GM23338 (cell line): ENCODE measurements around the gene CAV2. TPM values are rescaled to one million over a fixed set of nuclear protein-coding genes. Genes with fewer than 3 reads are reported as not detected.

ENCODE experiments used
- ATAC-seq: fragments of 200-7000 bp; cut with Tn5 transposase; 3 replicates; pipeline ENCODE4 v1.9.1; 2020
- DNase-seq: peaks from one replicate; pipeline ENCODE4 v3.0.0-alpha.2; 2015; ENCODE audit warnings: low spot score
- H2AFZ ChIP-seq: fragments of 200-600 bp; sonication (generic); 2 replicates; pipeline ENCODE4 v1.8.0; 2016; ENCODE audit warnings: antibody characterized with exemption, mild to moderate bottlenecking, moderate library complexity
- H3F3A ChIP-seq: fragments of 200-600 bp; sonication (generic); replicated peaks from 2 replicates; pipeline ENCODE4 v1.8.0; 2017; ENCODE audit warnings: antibody characterized with exemption, mixed run types, low read depth
- H3K27ac ChIP-seq: fragments of 200-600 bp; sonication (generic); 2 replicates; pipeline ENCODE4 v1.6.1; 2016; ENCODE audit warnings: low read depth
- H3K27me3 ChIP-seq: fragments of 200-600 bp; sonication (generic); 2 replicates; pipeline ENCODE4 v1.8.0; 2016; ENCODE audit warnings: mild to moderate bottlenecking, mixed run types, moderate library complexity; ENCODE audit not compliant: insufficient read depth
- H3K36me3 ChIP-seq: fragments of 200-600 bp; sonication (generic); 2 replicates; pipeline ENCODE4 v1.8.0; 2016; ENCODE audit warnings: mild to moderate bottlenecking; ENCODE audit not compliant: insufficient read depth
- H3K4me1 ChIP-seq: fragments of 200-600 bp; sonication (generic); 2 replicates; pipeline ENCODE4 v1.8.0; 2016; ENCODE audit warnings: mild to moderate bottlenecking, moderate library complexity; ENCODE audit not compliant: insufficient read depth
- H3K4me2 ChIP-seq: fragments of 200-600 bp; sonication (generic); 2 replicates; pipeline ENCODE4 v1.7.1; 2017; ENCODE audit warnings: mixed run types
- H3K4me3 ChIP-seq: fragments of 200-600 bp; sonication (generic); 2 replicates; pipeline ENCODE4 v1.6.1; 2016; ENCODE audit warnings: mixed run types
- H3K79me2 ChIP-seq: fragments of 200-600 bp; sonication (generic); replicated peaks from 2 replicates; pipeline ENCODE4 v1.8.0; 2017; ENCODE audit warnings: mild to moderate bottlenecking; ENCODE audit not compliant: insufficient read depth
- H3K9me2 ChIP-seq: fragments of 200-600 bp; sonication (generic); 2 replicates; pipeline ENCODE4 v1.8.0; 2017; ENCODE audit not compliant: insufficient read depth
- H4K20me1 ChIP-seq: fragments of 200-600 bp; sonication (generic); replicated peaks from 2 replicates; pipeline ENCODE4 v1.8.0; 2017; ENCODE audit warnings: mild to moderate bottlenecking; ENCODE audit not compliant: insufficient read depth
- H3K27ac Mint-ChIP-seq: 2 replicates; pipeline ENCODE4 v1.8.0; 2020; ENCODE audit warnings: inconsistent platforms, mild to moderate bottlenecking, moderate library complexity, mixed read lengths
- H3K27me3 Mint-ChIP-seq: 3 replicates; pipeline ENCODE4 v1.8.0; 2022; ENCODE audit warnings: low read depth, mild to moderate bottlenecking, moderate library complexity, mixed read lengths, inconsistent platforms; ENCODE audit not compliant: insufficient read depth, poor library complexity
- H3K36me3 Mint-ChIP-seq: 3 replicates; pipeline ENCODE4 v1.8.0; 2021; ENCODE audit warnings: low read depth, mild to moderate bottlenecking, inconsistent platforms, moderate library complexity, mixed read lengths
- H3K4me1 Mint-ChIP-seq: 3 replicates; pipeline ENCODE4 v1.8.0; 2020; ENCODE audit warnings: mild to moderate bottlenecking, inconsistent platforms, mixed read lengths
- H3K4me3 Mint-ChIP-seq: 3 replicates; pipeline ENCODE4 v1.8.0; 2021; ENCODE audit warnings: moderate library complexity, mild to moderate bottlenecking, inconsistent platforms, mixed read lengths
- H3K9me3 Mint-ChIP-seq: 3 replicates; pipeline ENCODE4 v1.8.0; 2020; ENCODE audit warnings: moderate library complexity, mild to moderate bottlenecking, inconsistent platforms, mixed read lengths
- CREB1 ChIP-seq: fragments of 250-450 bp; sonication (Bioruptor Pico); IDR thresholded peaks from 2 replicates; pipeline ENCODE4 v1.5.0; 2020; ENCODE audit warnings: low read depth, mild to moderate bottlenecking, moderate library complexity
- CTCF ChIP-seq, 2 experiments: fragments of 200-600 bp in 1 of 2; sonication (generic) in 1 of 2; conservative IDR thresholded peaks; 2 replicates each; pipeline versions ENCODE4 v1.5.1 to v1.6.1; 2016 to 2017; ENCODE audit warnings: antibody characterized with exemption in 2 of 2, low read depth in 2 of 2, mild to moderate bottlenecking in 2 of 2, moderate library complexity in 1 of 2
- EZH2 ChIP-seq: fragments of 200-600 bp; sonication (generic); IDR thresholded peaks from one replicate; pipeline ENCODE4 v1.8.0; 2017; ENCODE audit warnings: antibody characterized with exemption, mild to moderate bottlenecking, low read depth; ENCODE audit not compliant: unreplicated experiment
- EZH2phosphoT487 ChIP-seq: fragments of 200-600 bp; sonication (generic); IDR thresholded peaks from one replicate; pipeline ENCODE4 v1.8.1; 2018; ENCODE audit warnings: antibody characterized with exemption; ENCODE audit not compliant: unreplicated experiment
- JUNB ChIP-seq: IDR thresholded peaks from one replicate; pipeline ENCODE4 v1.6.1; 2016; ENCODE audit warnings: antibody characterized with exemption; ENCODE audit not compliant: unreplicated experiment
- NANOG ChIP-seq: IDR thresholded peaks from 2 replicates; pipeline ENCODE4 v1.6.1; 2016; ENCODE audit warnings: antibody characterized with exemption, borderline replicate concordance
- POLR2AphosphoS5 ChIP-seq: IDR thresholded peaks from 2 replicates; pipeline ENCODE4 v1.6.1; 2016; ENCODE audit warnings: antibody characterized with exemption, low read depth
- REST ChIP-seq: IDR thresholded peaks from one replicate; pipeline ENCODE4 v1.6.1; 2018; ENCODE audit warnings: antibody characterized with exemption; ENCODE audit not compliant: unreplicated experiment
- ZNF462 ChIP-seq: fragments of 250-450 bp; sonication (Bioruptor Pico); IDR thresholded peaks from 2 replicates; pipeline ENCODE4 v1.5.0; 2020; ENCODE audit warnings: mild to moderate bottlenecking, moderate library complexity
- polyA plus RNA-seq: library from polyadenylated mRNA; unstranded; fragments of >200 nt; fragmentation: Nextera tagmentation; extraction: Ambion mirVana; gene quantifications from 2 replicates; pipeline ENCODE4 v1.2.1, GENCODE V29; 2016
- total RNA-seq: library from RNA; depleted of rRNA; stranded (reverse); fragments of >200 nt; shearing (Covaris generic); gene quantifications from 2 replicates; pipeline ENCODE4 v1.2.3, GENCODE V29; 2014

Gene CAV2
- total and polyA plus RNA-seq, 2 experiments from 2014 or later, result 4.2 to 6.6 TPM

GRCh38 chr7:116494472-116494871 lies 5.1 kb upstream of the CAV2 start:
- Histone ChIP-seq H3K4me2 (no peak overlapping the region), H3F3A (no peaks in the 10 kb centered on the region), H3K79me2 (no peaks in the 10 kb centered on the region), H3K4me1 (no peaks in the 10 kb centered on the region; the same call in 1 of the 2 replicates), H3K27me3 (peaks cover 5% of the 10 kb centered on the region; the same call in 1 of the 2 replicates), H3K4me3 (no peak overlapping the region), H3K27ac (no peak overlapping the region), H3K9me2 (no peaks in the 10 kb centered on the region), H3K36me3 (no peaks in the 10 kb centered on the region), H4K20me1 (no peaks in the 10 kb centered on the region), H2AFZ (0 out of 2 replicates have a peak overlapping the region, but pooled peaks have one; percentile 48)
- H3K36me3 Mint-ChIP-seq, result no peaks in the 10 kb centered on the region
- TF ChIP-seq NANOG, result no peak
- TF ChIP-seq CREB1 (CRISPR knock-in tag), result no peak
- no peak for TF ChIP-seq EZH2
- no peak for TF ChIP-seq CTCF (conservative IDR thresholded peaks at IDR 0.05; ENCODE audit: low read depth in 2 of 2)
- no peak for TF ChIP-seq POLR2AphosphoS5
- TF ChIP-seq EZH2phosphoT487, result no peak
- no peak for TF ChIP-seq ZNF462 (CRISPR knock-in tag)
- TF ChIP-seq JUNB, result no peak
- TF ChIP-seq REST, result no peak
- H3K4me3 Mint-ChIP-seq, result no peak overlapping the region
- H3K27ac Mint-ChIP-seq, result no peak overlapping the region
- no peak for DNase-seq
- H3K27me3 Mint-ChIP-seq, result peaks cover 5% of the 10 kb centered on the region
- no peak for ATAC-seq
- H3K4me1 Mint-ChIP-seq, result no peaks in the 10 kb centered on the region
- H3K9me3 Mint-ChIP-seq, result no peaks in the 10 kb centered on the region
